DMS153 treated with DMSO at 0.1 percent for 48 hours (cell line): ENCODE data around the gene PRSS21.

Source experiments
- DNase-seq: peaks from one replicate; lab custom pipeline; 2025; ENCODE audit not compliant: unreplicated experiment; lab: John Stamatoyannopoulos, UW

The PRSS21 gene

DNA sequence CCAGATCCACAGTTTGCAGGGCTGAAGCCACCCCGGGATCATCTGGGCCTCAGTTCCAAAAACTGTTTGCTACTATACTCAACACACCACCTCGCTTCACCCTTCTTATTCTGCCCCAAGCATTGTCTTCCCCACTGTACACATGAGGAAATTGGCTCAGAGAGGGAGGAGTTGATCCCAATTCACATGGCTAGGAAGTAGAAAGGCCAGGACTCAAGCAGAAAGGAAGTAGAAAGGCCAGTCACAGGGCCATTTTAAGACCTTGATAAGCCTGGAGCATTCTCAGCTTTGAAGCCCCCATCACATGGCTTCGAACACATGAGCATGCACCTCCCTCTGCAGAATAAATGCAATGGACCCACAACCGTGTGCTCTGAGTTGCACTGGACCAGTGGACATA, 48.6 kb downstream of the PRSS21 start:
- no peak for DNase-seq

DNA sequence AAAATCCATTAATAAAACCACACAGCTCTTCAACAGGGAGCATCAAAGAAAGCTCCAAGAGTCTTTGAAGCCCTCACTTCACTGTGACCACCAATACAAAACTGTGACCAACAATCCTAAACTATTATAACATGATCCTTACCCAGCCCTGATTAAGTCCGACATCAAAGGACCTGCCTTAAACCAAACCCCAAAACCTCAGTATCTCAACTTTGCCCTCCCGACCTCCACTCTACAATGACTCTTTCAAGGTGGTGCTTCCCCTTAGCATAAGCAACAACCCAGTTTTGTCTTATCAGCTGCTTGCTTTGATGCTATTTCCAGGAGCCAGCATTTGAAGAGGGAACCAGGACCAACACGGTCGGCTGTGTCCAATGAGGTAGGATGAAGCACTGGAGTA, 49.4 kb downstream of the PRSS21 start:
- no peak for DNase-seq

DNA sequence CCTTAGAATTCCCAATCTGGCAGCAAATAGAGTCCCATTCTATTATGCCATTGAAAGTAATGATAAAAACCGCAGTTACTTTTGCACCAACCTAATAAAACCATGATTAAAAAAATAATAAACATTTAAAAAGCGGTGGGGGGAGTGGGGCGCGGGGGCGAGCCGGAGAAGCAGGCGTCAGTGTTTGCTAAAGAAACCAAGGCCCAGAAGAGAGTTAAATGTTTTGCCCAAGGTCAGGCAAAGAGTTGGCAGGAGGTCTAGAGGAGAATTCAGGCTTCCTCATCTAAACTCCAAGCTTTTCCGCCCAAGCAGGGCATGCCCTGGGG, 50.6 kb downstream of the PRSS21 start:
- DNase-seq, result no peak

DNA sequence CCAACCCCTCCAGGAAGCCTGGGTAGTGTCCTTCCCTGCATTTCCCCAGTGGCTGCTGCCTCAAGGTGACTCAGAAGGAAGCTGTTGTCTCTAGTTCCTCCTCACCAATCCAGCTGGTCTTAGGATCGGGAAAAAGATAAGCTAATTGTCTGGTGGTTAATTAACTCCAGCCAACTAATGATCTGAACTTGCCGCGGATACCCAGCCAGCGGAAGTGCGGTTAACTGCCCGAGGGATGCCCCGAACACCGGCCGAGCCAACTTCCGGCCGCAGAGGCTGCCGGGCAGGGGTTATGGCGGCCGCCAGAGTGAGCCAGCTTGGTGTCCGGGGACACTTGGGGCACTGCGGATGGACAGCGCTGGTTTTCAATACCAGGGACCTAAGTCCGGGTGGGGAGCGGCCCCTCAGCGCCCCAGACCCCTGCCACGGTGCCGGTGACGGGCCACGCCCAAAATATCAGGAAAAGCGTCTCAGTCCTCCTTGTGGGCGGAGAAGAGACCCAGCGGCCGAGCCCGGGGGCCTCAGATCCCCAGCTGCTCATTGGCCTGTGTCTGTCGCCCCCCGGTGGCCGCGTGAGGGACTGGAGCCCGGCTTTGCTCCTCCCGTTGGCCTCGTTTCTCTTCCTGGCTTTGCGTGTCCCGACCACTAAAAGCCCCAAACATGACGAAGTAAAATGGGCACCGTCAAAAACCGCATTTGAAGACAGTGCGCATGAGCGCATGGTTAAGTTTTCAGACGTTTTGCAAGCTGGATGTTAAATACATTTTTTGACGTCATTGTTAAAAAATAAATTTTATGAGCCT, 51.2 kb downstream of the PRSS21 start:
- DNase-seq, result peak; percentile 86
